Frontal cortex (tissue), 4 donors: Measurements from ENCODE around the gene GNG7. TPM values are rescaled to one million over a fixed set of nuclear protein-coding genes. Genes with fewer than 3 reads are reported as not detected.
A peak's percentile ranks its signal among the peaks of the same experiment; 100 is the strongest.
"Not testable (repeated sequence)": the region's sequence is repeated elsewhere in the genome, so short reads cannot be mapped to it uniquely, and the experiment has no call there.

Experiments
- DNase-seq, 2 donors: peaks; one replicate each; pipeline ENCODE4 v3.0.0; 2012; ENCODE audit warnings: low spot score in 2 of 2
- FAIRE-seq: peaks from 2 replicates; lab custom pipeline; 2012; peaks lifted over from hg19 to GRCh38; lab: Jason Lieb, UNC
- total RNA-seq: library from RNA; depleted of rRNA; stranded (reverse); fragments of >200 nt; gene quantifications from one replicate; pipeline ENCODE4 v1.2.3, GENCODE V29; 2014
- donor health status: control.
- donor health status: control.
- donor health status: control.

The GNG7 gene
- total RNA-seq, 1 donor from 2014 or later = 7.7 TPM

GRCh38 chr19:2651002-2651733, 51.3 kb downstream of the GNG7 start:
- DNase-seq, FAIRE-seq: not testable (repeated sequence)

DNA sequence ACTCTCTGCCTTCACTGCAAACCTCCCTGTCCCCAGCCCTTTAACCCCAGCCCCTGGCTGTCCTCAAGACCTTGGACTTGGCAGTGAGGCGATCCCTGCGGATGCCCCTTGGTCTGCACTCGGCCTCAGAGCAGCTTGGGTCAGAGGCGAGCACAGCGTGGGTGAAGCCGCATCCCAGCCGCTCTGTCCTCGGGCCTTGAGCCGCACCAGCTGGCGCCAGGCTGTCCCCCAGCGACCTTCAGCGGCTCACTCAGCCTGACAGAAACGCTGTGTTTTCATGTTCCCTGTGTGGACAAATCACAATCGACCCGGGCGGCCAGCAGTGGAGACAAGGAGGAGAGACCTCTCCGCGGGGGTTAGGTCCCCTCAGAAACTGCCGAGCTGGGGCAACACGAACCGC, 52.0 kb downstream of the GNG7 start:
- no peak for DNase-seq

GRCh38 chr19:2648528-2648937, 54.0 kb downstream of the GNG7 start:
- DNase-seq = peak; percentile 64 to 72
- no peak for FAIRE-seq

More for the DNA sequence above, 52.0 kb downstream of the GNG7 start:
- FAIRE-seq = no peak

DNA sequence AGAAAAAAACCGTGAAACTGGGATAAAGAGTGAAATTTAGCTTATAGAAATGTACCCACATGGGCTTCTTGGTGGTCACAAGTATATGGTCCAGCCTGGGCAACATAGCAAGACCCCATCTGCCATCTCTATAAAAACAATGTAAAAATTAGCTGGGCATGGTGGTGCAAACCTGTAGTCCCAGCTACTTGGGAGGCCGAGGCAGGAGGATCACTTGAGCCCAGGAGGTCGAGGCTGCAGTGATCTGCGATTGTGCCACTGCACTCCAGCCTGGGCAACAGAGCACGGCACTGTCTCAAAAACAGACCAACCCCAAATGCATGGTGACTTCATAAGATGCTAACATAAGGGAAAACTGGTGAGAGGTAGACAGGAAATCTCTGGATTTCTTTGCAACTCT, 54.4 kb downstream of the GNG7 start:
- DNase-seq (no peak), FAIRE-seq (no peak)

DNA sequence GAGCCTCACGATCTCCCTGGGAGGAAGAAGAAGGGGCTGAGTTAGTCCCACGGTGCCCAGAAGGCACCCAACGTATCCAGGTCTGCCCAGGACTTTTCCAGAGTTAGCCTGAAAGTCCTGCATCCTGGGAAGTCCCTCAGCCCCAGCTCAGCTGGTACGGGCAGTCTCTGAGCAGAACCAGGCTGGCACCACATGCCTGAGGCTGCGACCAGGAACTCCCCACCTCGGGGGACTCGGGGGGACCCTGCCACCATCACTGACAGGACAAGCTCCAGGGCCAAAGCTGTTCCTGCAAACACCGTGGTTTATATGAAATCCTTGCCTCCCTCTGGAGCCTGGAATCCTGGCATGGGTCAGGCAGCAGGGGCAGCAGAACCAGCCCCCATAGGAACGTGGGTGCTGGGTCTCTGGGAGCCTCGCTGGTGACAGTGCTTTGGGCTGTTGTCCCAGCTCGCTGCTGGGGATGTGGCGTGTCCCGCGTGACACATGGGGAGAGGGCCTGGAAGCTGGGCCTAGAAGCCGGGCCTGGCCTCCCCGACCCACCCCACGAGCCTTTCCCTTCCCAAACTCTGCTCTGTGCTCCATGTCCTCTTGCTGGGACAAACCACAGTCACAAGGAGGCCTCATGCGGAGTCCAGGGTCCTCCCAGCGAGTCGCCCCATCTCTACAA, 55.5 kb downstream of the GNG7 start:
- no peak for DNase-seq
- FAIRE-seq = no peak

DNA sequence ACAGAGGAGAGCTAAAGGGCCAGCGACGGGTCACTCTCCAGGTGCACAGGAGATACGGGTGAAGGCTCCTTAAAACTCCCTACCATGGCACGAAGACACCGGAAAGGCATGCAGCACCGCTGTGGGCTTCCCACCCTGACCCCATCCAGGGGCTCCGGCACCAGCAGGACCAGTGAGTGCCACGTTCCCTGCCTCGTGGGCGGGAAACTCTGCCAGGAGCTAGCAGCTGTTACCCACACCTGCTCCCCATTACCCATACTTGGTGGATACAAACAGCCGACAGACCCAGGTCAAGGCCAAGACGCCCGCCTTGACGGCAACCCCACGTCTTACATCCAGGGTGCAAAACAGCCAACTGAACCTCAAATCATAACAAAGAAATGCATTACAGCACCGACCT, 56.7 kb downstream of the GNG7 start:
- DNase-seq = no peak
- FAIRE-seq = no peak

DNA sequence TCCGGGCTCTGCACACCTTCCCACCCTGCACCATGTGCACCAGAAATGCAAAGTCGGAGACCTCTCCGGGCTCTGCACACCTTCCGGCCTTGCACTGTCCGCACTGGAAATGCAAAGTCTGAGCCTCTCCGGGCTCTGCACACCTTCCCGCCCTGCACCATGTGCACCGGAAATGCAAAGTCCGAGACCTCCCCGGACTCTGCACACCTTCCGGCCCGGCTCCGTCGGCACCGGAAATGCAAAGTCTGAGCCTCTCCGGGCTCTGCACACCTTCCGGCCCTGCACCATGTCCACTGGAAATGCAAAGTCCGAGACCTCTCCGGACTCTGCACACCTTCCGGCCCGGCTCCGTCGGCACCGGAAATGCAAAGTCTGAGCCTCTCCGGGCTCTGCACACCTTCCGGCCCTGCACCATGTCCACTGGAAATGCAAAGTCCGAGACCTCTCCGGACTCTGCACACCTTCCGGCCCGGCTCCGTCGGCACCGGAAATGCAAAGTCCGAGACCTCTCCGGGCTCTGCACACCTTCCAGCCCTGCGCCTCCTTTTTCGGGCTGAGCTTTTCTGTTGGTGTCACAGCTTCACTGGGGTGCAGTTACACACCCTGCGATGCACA, 59.3 kb downstream of the GNG7 start:
- FAIRE-seq = not testable (repeated sequence)

DNA sequence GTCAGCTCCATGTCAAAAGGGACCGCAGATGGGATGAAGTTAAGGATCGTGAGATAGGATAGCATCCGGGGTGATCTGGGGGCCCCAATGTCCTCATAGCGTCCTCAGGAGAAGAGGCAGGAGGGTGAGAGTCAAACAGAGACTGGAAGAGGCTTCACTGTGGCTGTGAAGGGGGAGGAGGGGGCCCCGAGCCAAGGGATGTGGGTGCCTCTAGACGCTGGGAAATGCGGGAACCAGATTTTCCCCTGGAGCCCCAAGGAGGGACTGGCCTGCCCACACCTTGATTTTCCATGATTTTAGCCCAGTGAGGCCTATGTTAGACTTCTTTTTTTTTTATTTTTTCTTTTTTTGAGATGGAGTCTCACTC, 61.2 kb downstream of the GNG7 start:
- DNase-seq (no peak), FAIRE-seq (no peak)

More for the DNA sequence above, 59.3 kb downstream of the GNG7 start:
- not testable (repeated sequence) for DNase-seq

DNA sequence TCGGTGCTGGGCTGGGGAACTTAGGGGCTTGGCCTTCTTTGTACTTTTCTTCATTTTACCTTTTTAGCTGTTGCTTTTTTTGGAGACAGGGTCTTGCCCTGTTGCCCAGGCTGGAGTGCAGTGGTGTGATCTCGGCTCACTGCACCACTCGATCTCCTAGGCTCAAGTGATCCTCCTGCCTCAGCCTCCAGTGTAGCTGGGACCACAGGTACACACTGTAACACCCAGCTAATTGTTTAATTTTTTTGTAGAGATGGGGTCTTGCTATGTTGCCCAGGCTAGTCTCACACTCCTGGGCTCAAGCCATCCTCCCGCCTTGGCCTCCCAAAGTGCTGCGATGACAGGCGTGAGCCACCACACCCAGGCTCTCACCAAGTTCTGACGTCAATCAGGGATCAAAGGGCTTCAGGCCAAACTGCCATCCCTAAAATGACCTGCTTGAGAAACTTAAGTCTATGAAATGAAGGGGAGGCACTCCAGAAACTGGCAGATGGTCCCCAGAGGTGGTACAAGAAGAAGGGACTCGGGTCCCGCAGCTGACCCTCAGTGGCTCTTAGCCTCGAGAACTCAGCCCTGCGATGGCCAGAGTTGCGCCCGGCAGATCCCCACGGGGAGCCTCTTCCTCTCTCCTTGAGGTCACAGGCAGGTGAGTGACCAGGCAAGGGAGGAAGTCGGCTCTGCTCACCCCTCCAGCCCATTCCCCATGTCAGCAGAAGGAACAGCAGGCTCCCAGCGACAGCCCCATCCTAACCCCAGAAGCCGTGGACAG, 61.7 kb downstream of the GNG7 start:
- DNase-seq = no peak
- FAIRE-seq = no peak

- no peak for FAIRE-seq
These were observed 62.5 kb downstream of the GNG7 start for GRCh38 chr19:2639999-2640398.

GRCh38 chr19:2638417-2638940, 64.0 kb downstream of the GNG7 start:
- no peak for FAIRE-seq
- no peak for DNase-seq

More at GRCh38 chr19:2639999-2640398, 62.5 kb downstream of the GNG7 start:
- no peak for DNase-seq

DNA sequence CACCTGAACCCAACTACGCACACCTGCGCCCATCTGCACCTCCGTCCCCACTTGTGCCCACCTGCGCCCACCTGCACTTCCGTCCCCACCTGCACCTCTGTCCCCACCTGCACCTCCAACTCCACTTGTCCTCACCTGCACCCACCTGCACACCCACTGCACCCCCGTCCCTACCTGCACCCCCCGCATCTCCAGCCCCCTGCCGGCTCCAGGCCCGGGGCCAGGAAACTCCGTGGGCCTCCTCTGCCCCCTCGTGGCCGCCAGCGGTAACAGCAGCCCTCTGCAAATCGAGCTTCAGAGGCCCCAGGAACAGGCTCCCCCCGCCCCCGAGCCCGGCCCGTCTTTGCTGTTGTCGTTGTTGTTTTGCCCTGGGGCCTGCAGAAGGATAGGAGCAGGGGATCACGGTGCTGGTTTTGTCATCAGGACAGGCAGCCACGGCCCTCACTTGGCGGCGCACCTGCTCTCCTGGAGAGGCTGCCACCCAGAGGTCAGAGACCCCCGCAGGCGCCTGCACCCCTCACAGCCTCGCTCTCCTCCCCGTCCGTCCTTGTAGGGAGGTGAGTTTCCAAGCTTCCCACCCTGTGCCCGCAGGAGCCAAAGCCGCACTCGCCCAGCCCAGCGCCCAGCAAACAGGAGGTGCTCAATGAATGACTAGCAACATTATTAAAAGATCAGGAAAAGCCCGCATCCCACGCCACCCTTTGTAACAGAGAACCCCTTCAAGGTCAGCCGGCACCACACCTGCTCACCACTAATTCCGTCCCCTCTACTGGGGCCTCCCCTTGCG, 65.4 kb downstream of the GNG7 start:
- peak; percentile 72 to 90 for DNase-seq
- FAIRE-seq = no peak

- no peak for DNase-seq
- no peak for FAIRE-seq
These were observed 66.2 kb downstream of the GNG7 start for GRCh38 chr19:2636141-2636896.

DNA sequence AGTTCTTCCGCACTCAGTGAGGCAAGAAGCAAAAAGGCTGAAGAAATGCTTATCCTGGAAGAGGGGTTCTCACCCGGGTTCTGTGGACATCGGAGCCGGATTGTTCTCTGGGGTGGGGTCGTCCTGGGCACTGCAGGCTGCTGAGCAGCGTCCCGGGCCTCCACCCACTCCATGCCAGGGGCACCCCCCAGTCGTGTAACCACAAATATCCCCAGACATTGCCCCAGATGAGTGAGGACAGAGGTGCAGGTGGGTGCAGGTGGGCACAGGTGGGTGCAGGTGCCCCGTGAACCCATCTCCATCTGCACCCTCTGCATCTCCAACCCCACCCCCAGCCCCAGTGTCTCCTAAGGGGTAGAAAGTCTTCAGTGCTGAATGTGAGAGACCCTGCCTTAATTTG, 67.5 kb downstream of the GNG7 start:
- DNase-seq (no peak), FAIRE-seq (no peak)

DNA sequence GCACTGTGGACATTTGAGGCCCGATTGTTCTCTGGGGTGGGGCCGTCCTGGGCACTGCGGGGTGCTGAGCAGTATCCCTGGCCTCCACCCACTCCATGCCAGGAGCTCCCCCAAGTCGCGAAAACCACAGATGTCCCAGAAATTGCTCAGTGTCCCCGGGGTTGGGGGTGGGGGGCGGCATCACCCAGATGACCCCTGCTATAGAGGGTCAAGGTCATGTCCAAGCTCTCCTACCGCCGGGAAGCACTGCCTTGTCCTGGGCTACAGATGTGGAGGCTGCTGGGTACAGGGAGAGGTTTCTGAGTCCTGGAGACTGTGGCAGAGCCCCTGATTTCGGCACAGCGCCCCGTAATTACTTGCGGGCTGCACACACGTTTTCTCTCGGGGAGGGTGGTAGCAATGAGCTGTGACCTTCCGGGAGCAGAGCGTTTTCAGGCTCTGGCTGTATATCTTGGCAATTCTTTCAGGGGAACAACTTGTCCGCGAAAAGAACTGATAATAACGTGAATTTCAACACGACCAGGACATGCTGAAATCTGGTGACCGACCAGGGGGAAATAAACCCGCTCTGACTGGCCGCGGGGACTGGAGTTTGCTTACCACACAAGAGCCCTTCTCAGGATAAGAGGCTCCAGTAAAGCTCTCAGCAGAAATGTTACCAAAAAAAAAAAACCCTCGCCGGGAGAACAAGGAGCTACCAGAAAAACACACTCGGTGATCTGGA, 68.1 kb downstream of the GNG7 start:
- no peak for DNase-seq
- FAIRE-seq = no peak

DNA sequence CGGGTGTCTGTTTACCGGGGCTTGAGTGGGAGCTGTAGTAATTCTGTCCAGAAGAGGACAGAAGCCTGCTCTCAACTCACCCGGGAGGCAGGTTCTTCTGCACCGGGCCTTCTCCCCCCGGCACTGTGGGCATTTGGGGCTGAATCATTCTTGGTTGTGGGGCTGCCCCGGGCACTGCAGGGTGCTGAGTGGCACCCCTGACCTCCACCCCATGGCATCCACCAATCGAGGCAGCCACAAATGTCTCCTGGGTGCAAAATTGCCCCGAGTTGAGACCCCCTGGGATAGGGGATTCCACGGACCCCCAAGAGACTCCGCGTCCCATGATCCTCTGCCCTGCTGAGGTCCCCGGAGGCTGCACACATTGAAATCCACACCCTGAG, 68.8 kb downstream of the GNG7 start:
- FAIRE-seq = no peak
- DNase-seq = no peak

DNA sequence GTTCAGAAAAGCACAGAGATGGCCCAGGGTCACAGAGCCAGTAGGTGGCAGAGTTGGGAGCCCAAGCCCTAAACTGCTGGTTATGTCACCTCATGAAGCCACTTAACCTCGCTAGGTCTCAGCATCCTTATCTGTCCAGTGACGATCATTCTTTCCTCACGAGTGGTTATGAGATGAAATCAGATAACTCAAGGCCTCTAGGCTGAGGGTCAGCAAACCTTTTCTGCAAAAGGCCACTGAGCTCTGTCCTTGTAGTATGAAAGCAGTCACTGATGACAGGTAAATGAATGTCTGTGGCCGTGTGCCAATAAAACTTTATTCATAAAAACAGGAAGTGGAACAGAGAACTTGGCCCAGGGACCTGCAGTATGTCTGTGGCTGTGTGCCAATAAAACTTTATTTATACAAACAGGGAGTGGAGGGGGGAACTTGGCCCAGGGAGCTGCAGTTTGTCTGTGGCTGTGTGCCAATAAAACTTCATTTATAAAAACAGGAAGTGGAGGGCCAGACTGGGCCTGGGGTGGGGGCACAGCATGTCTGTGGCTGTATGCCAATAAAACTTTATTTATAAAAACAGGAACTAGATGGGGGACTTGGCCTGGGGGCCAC, 71.2 kb downstream of the GNG7 start:
- DNase-seq = no peak
- FAIRE-seq = no peak
